ENCODE results near the gene CHCHD3.

The CHCHD3 gene

GRCh38 chr7:132964876-132965275 is 117.0 kb downstream of the CHCHD3 start:
- in situ Hi-C loops (cut with HindIII; ENCODE audit: low sequenced_read_pairs), result no loop called here

DNA sequence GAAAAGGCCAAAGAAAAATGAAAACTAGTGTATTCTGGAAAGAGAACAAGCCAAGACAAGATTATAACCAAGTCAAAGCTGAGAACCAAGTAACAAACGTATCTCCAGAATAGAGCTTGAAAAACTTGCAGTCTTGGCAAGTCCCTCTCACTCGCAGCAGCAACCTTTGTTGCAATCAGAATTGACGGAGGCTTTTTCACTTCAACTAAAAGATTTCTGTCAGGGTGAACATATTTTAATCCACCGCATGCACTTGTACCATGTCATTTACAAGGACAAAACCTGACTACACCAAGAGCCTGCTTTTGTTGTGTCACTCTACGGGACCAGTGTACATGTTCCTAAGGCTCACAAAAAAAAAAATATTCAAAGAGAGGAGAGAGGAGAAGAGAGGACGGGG is 122.0 kb downstream of the CHCHD3 start:
- DNase-seq (ENCODE audit: low read depth), result no peak
- H3K4me3 ChIP-seq (ENCODE audit: low read depth, low read length), result no peak overlapping the region
- in situ Hi-C loops (cut with HindIII; ENCODE audit: low sequenced_read_pairs), result no loop called here
- TF ChIP-seq CTCF (IDR thresholded peaks at IDR 0.05; ENCODE audit: low read depth, low read length, missing control alignments), result no peak

More at GRCh38 chr7:132964876-132965275, 117.0 kb downstream of the CHCHD3 start:
- no peak overlapping the region for H3K4me3 ChIP-seq (ENCODE audit: low read depth, low read length)
- TF ChIP-seq CTCF (IDR thresholded peaks at IDR 0.05; ENCODE audit: low read depth, low read length, missing control alignments), result no peak
- no peak for DNase-seq (ENCODE audit: low read depth)

DNA sequence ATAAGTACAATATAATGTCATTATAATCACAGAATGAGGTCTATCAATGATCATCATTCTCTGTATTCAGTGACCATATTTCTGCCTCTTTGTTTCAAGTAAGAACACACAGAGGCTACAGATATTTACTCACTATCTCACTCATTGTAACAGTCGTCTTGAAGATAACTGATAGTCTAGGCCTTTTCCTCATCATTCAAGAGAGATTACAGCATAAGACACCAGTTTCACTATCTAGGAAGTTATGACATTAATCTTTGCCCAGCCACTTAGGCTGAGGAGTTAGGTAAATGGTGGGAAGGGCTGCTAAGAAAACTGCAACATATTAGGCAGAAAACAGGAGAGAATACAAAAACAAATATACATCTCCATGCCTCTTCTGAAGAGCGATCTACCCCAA is 125.3 kb downstream of the CHCHD3 start:
- DNase-seq (ENCODE audit: low read depth), result no peak
- TF ChIP-seq CTCF (IDR thresholded peaks at IDR 0.05; ENCODE audit: low read depth, low read length, missing control alignments), result no peak
- in situ Hi-C loops (cut with HindIII; ENCODE audit: low sequenced_read_pairs), result no loop called here
- no peak overlapping the region for H3K4me3 ChIP-seq (ENCODE audit: low read depth, low read length)

DNA sequence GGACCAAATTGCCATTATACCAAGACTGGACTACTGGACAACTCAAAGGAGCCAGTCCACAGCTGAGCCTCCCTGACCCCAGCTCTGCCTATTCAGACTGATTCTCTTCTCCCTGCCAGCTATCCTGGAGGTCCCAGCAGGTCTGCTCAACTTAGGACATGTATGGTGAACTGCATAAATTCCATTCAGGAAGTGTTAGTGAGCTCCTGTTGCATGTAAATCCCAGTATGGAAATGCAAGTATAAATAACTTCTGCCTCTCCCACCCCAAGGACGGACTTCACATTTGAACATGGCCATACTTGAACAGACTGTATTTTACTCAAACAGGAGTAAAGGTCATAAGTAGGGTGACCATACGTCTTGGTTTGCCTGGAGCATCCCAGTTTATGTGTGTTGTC is 128.4 kb downstream of the CHCHD3 start:
- no peak overlapping the region for H3K4me3 ChIP-seq (ENCODE audit: low read depth, low read length)
- no peak for TF ChIP-seq CTCF (IDR thresholded peaks at IDR 0.05; ENCODE audit: low read depth, low read length, missing control alignments)
- in situ Hi-C loops (cut with HindIII; ENCODE audit: low sequenced_read_pairs), result loop anchor here (5.0 kb wide), 1 partner anchor 99 kb away; no protein-coding TSS in a partner anchor
- DNase-seq (ENCODE audit: low read depth), result no peak

- no peak for TF ChIP-seq CTCF (IDR thresholded peaks at IDR 0.05; ENCODE audit: low read depth, low read length, missing control alignments)
- H3K4me3 ChIP-seq (ENCODE audit: low read depth, low read length), result no peak overlapping the region
- no peak for DNase-seq (ENCODE audit: low read depth)
- in situ Hi-C loops (cut with HindIII; ENCODE audit: low sequenced_read_pairs), result loop anchor here (5.0 kb wide), 1 partner anchor 102 kb away; no protein-coding TSS in a partner anchor
Observed at GRCh38 chr7:132950725-132951124, 131.2 kb downstream of the CHCHD3 start.

- no peak for DNase-seq (ENCODE audit: low read depth)
- H3K4me3 ChIP-seq (ENCODE audit: low read depth, low read length), result no peak overlapping the region
- no peak for TF ChIP-seq CTCF (IDR thresholded peaks at IDR 0.05; ENCODE audit: low read depth, low read length, missing control alignments)
- in situ Hi-C loops (cut with HindIII; ENCODE audit: low sequenced_read_pairs), result no loop called here
Observed at GRCh38 chr7:132947011-132947410, 134.9 kb downstream of the CHCHD3 start.

GRCh38 chr7:132944774-132945173 is 137.1 kb downstream of the CHCHD3 start:
- DNase-seq (ENCODE audit: low read depth), result no peak
- in situ Hi-C loops (cut with HindIII; ENCODE audit: low sequenced_read_pairs), result no loop called here
- no peak for TF ChIP-seq CTCF (IDR thresholded peaks at IDR 0.05; ENCODE audit: low read depth, low read length, missing control alignments)
- no peak overlapping the region for H3K4me3 ChIP-seq (ENCODE audit: low read depth, low read length)

Measured in astrocyte of the cerebellum (primary cell).